H1 (cell line): ENCODE measurements around the gene CHD5. TPM values are rescaled to one million over a fixed set of nuclear protein-coding genes. Genes with fewer than 3 reads are reported as not detected.

Source experiments
- CTCF ChIA-PET: fragments of 300-600 bp; sonication (Branson Sonifier 250); formaldehyde crosslinking; loops from one replicate; lab custom pipeline; 2021; ENCODE audit not compliant: partially characterized antibody; lab: Charles Lee
- POLR2A ChIA-PET: fragments of 300-600 bp; sonication (Branson Sonifier 250); formaldehyde crosslinking; loops from one replicate; lab custom pipeline; 2021; ENCODE audit warnings: inconsistent platforms; ENCODE audit not compliant: partially characterized antibody; lab: Charles Lee
- DNase-seq, 2 experiments: peaks; one replicate each; pipeline versions ENCODE4 v3.0.0 to v3.0.0-alpha.2; 2010 to 2022; ENCODE audit warnings: low spot score in 2 of 2, low read depth in 1 of 2, mixed read lengths in 1 of 2
- FAIRE-seq: peaks from 2 replicates; lab custom pipeline; 2011; peaks lifted over from hg19 to GRCh38; lab: Jason Lieb, UNC
- H2AFZ ChIP-seq: 2 replicates; pipeline ENCODE4 v1.8.1; 2012; ENCODE audit warnings: low read length, inconsistent platforms
- H2AK5ac ChIP-seq: 2 replicates; pipeline ENCODE4 v1.6.1; 2013; ENCODE audit warnings: low read depth, low read length
- H2BK120ac ChIP-seq: replicated peaks from 2 replicates; pipeline ENCODE3; 2013; ENCODE audit warnings: low read depth, low read length, inconsistent platforms
- H2BK12ac ChIP-seq: 2 replicates; pipeline ENCODE4 v1.6.1; 2013; ENCODE audit warnings: low read depth, low read length
- H2BK15ac ChIP-seq: 2 replicates; pipeline ENCODE4 v1.6.1; 2013; ENCODE audit warnings: low read length
- H2BK20ac ChIP-seq: 2 replicates; pipeline ENCODE4 v1.6.1; 2013; ENCODE audit warnings: low read length
- H2BK5ac ChIP-seq: 2 replicates; pipeline ENCODE4 v1.6.1; 2013; ENCODE audit warnings: low read depth, low read length
- H3K14ac ChIP-seq: 2 replicates; pipeline ENCODE4 v1.6.1; 2013; ENCODE audit warnings: inconsistent platforms; ENCODE audit not compliant: insufficient read length
- H3K18ac ChIP-seq: 2 replicates; pipeline ENCODE4 v1.6.1; 2013; ENCODE audit warnings: low read length; ENCODE audit errors: extremely low read depth
- H3K23ac ChIP-seq: 2 replicates; pipeline ENCODE4 v1.6.1; 2013; ENCODE audit warnings: inconsistent platforms; ENCODE audit not compliant: insufficient read length
- H3K23me2 ChIP-seq: 2 replicates; pipeline ENCODE4 v1.6.1; 2013; ENCODE audit warnings: low read depth, low read length
- H3K27ac ChIP-seq: 2 replicates; pipeline ENCODE4 v1.6.1; 2011; ENCODE audit warnings: low read depth, low read length, inconsistent platforms
- H3K27me3 ChIP-seq, 4 experiments: replicated peaks in 1 of 4; 1 replicate in 1 of 4; 2 replicates in 3 of 4; pipeline versions ENCODE4 v1.6.1 to v1.8.1; 2011 to 2013; ENCODE audit warnings: low read length in 3 of 4, mild to moderate bottlenecking in 3 of 4, inconsistent platforms in 2 of 4, mixed read lengths in 2 of 4, moderate library complexity in 1 of 4; ENCODE audit not compliant: control insufficient read depth in 3 of 4, insufficient read depth in 3 of 4; ENCODE audit errors: extremely low read depth in 1 of 4
- H3K36me3 ChIP-seq, 4 experiments: 2 replicates each; pipeline versions ENCODE4 v1.6.1 to v1.8.1; 2011 to 2013; ENCODE audit warnings: mild to moderate bottlenecking in 4 of 4, low read length in 3 of 4, moderate library complexity in 2 of 4, control low read depth in 1 of 4, inconsistent platforms in 1 of 4; ENCODE audit not compliant: insufficient read depth in 4 of 4, control insufficient read depth in 2 of 4
- H3K4ac ChIP-seq: replicated peaks from 2 replicates; pipeline ENCODE3; 2013; ENCODE audit warnings: low read length, low read depth, mixed read lengths, inconsistent platforms; ENCODE audit not compliant: insufficient read length
- H3K4me1 ChIP-seq, 4 experiments: replicated peaks in 1 of 4; 1 replicate in 1 of 4; 2 replicates in 3 of 4; pipeline versions ENCODE4 v1.6.1 to v1.8.1; 2011 to 2013; ENCODE audit warnings: low read length in 3 of 4, inconsistent platforms in 2 of 4, mixed read lengths in 1 of 4; ENCODE audit not compliant: insufficient read depth in 4 of 4, control insufficient read depth in 3 of 4
- H3K4me2 ChIP-seq, 2 experiments: 2 replicates each; pipeline versions ENCODE4 v1.6.1 to v1.8.1; 2011 to 2013; ENCODE audit warnings: low read depth in 2 of 2, low read length in 2 of 2, control low read depth in 1 of 2, inconsistent platforms in 1 of 2, mild to moderate bottlenecking in 1 of 2; ENCODE audit not compliant: insufficient read depth in 1 of 2
- H3K4me3 ChIP-seq, 4 experiments: fragments of 200-600, 300-600 bp in 1 of 4; sonication (generic), shearing (Covaris generic), sonication (Bioruptor Twin) in 1 of 4; 2 replicates each; pipeline versions ENCODE4 v1.5.1 to v1.8.1; 2011 to 2016; ENCODE audit warnings: low read length in 4 of 4, low read depth in 3 of 4, control low read depth in 2 of 4, inconsistent platforms in 2 of 4, mild to moderate bottlenecking in 2 of 4, mixed read lengths in 1 of 4, moderate library complexity in 1 of 4; ENCODE audit not compliant: insufficient read depth in 2 of 4; ENCODE audit errors: extremely low read depth in 1 of 4
- H3K56ac ChIP-seq: replicated peaks from 2 replicates; pipeline ENCODE3; 2013; ENCODE audit warnings: low read depth, mild to moderate bottlenecking, mixed read lengths, low read length, inconsistent platforms; ENCODE audit not compliant: insufficient read length
- H3K79me1 ChIP-seq: 2 replicates; pipeline ENCODE4 v1.6.1; 2013; ENCODE audit warnings: low read depth, low read length, control low read depth
- H3K79me2 ChIP-seq, 2 experiments: 2 replicates each; pipeline versions ENCODE4 v1.6.1 to v1.8.1; 2012 to 2013; ENCODE audit warnings: low read length in 2 of 2, mild to moderate bottlenecking in 2 of 2, inconsistent platforms in 1 of 2; ENCODE audit not compliant: insufficient read depth in 2 of 2, control insufficient read depth in 1 of 2
- H3K9ac ChIP-seq, 4 experiments: replicated peaks in 1 of 4; 1 replicate in 1 of 4; 2 replicates in 3 of 4; pipeline versions ENCODE4 v1.6.1 to v1.8.1; 2011 to 2013; ENCODE audit warnings: low read depth in 3 of 4, low read length in 3 of 4, control low read depth in 2 of 4, mild to moderate bottlenecking in 2 of 4, moderate library complexity in 2 of 4, inconsistent platforms in 1 of 4; ENCODE audit errors: extremely low read depth in 1 of 4
- H3K9me3 ChIP-seq, 2 experiments: 2 replicates each; pipeline versions ENCODE4 v1.6.1 to v1.8.1; 2012 to 2013; ENCODE audit warnings: mild to moderate bottlenecking in 2 of 2, moderate library complexity in 2 of 2, control low read depth in 1 of 2, inconsistent platforms in 1 of 2, low read depth in 1 of 2, low read length in 1 of 2, mixed read lengths in 1 of 2; ENCODE audit not compliant: insufficient read depth in 2 of 2
- H4K20me1 ChIP-seq, 2 experiments: replicated peaks in 1 of 2; 2 replicates each; pipeline versions ENCODE3 to v1.8.1; 2011 to 2013; ENCODE audit warnings: inconsistent platforms in 2 of 2, low read length in 2 of 2, mild to moderate bottlenecking in 1 of 2; ENCODE audit not compliant: insufficient read depth in 2 of 2, control insufficient read depth in 1 of 2
- H4K5ac ChIP-seq: 2 replicates; pipeline ENCODE4 v1.6.1; 2013; ENCODE audit warnings: low read length, low read depth, mixed read lengths, inconsistent platforms; ENCODE audit not compliant: insufficient read length
- H4K8ac ChIP-seq: 2 replicates; pipeline ENCODE4 v1.8.0; 2013; ENCODE audit warnings: mild to moderate bottlenecking, moderate library complexity, low read length, inconsistent platforms; ENCODE audit not compliant: insufficient read depth; ENCODE audit errors: extremely low read depth
- H4K91ac ChIP-seq: replicated peaks from 2 replicates; pipeline ENCODE3; 2013; ENCODE audit warnings: low read length, mixed read lengths, inconsistent platforms; ENCODE audit not compliant: insufficient read length
- ASH2L ChIP-seq: fragments of 200-600, 300-600 bp; sonication (generic); IDR thresholded peaks from one replicate; pipeline ENCODE4 v1.7.1; 2017; ENCODE audit warnings: low read length
- BACH1 ChIP-seq: IDR thresholded peaks from 2 replicates; pipeline ENCODE4 v1.6.1; 2012; ENCODE audit warnings: low read length, improper control_type of control experiment
- CHD1 ChIP-seq: IDR thresholded peaks from 2 replicates; pipeline ENCODE4 v1.6.1; 2012; ENCODE audit warnings: low read depth, low read length, improper control_type of control experiment
- CREB1 ChIP-seq: IDR thresholded peaks from 2 replicates; pipeline ENCODE4 v1.6.1; 2012; ENCODE audit warnings: inconsistent platforms
- CTCF ChIP-seq, 3 experiments: IDR thresholded peaks; 1 replicate in 2 of 3; 2 replicates in 1 of 3; pipeline versions ENCODE4 v1.5.1 to v1.6.1; 2011; ENCODE audit warnings: low read length in 3 of 3, mild to moderate bottlenecking in 3 of 3, inconsistent platforms in 2 of 3, low read depth in 1 of 3, moderate library complexity in 1 of 3; ENCODE audit not compliant: insufficient read depth in 1 of 3; ENCODE audit errors: control extremely low read depth in 1 of 3
- EZH2 ChIP-seq: fragments of 200-600 bp; sonication (generic); IDR thresholded peaks from 2 replicates; pipeline ENCODE4 v1.7.1; 2012; ENCODE audit warnings: low read depth, mild to moderate bottlenecking, moderate library complexity, low read length, inconsistent platforms; ENCODE audit not compliant: severe bottlenecking
- JUN ChIP-seq: IDR thresholded peaks from 2 replicates; pipeline ENCODE4 v1.6.1; 2011; ENCODE audit warnings: low read depth, mild to moderate bottlenecking, improper control_type of control experiment, low read length
- POLR2AphosphoS5 ChIP-seq: IDR thresholded peaks from 2 replicates; pipeline ENCODE4 v1.6.1; 2011; ENCODE audit warnings: low read depth, low read length
- RXRA ChIP-seq: IDR thresholded peaks from 2 replicates; pipeline ENCODE4 v1.6.1; 2011; ENCODE audit warnings: low read depth, mild to moderate bottlenecking, low read length, moderate library complexity; ENCODE audit not compliant: insufficient read depth
- SAP30 ChIP-seq: fragments of 300-600 bp; sonication (generic); IDR thresholded peaks from 2 replicates; pipeline ENCODE4 v1.7.1; 2012; ENCODE audit warnings: low read length, moderate library complexity, mild to moderate bottlenecking, inconsistent platforms; ENCODE audit not compliant: insufficient read depth, insufficient replicate concordance
- TBP ChIP-seq: IDR thresholded peaks from 2 replicates; pipeline ENCODE4 v1.6.1; 2011; ENCODE audit warnings: low read depth, low read length, improper control_type of control experiment
- WGBS, 2 experiments: shearing (Covaris generic) in 1 of 2; methylation state at CpG; one replicate each; pipeline versions ENCODE4 v1.1.6 to v1.1.7; 2013 to 2015; ENCODE audit warnings: low lambda C conversion rate in 2 of 2, mixed read lengths in 2 of 2, inconsistent platforms in 1 of 2, low coverage in 1 of 2, missing lambda C conversion rate in 1 of 2; ENCODE audit not compliant: insufficient replicate concordance in 2 of 2, insufficient coverage in 1 of 2, insufficient read length in 1 of 2; ENCODE audit errors: extremely low coverage in 1 of 2, missing lambda C conversion rate in 1 of 2; 5-methylcytosine and 5-hydroxymethylcytosine counted together
- polyA plus RNA-seq, 7 experiments: library from polyadenylated mRNA; depleted of rRNA in 3 of 7; stranded (reverse) in 5 of 7; unstranded in 2 of 7; fragments of >200 nt in 5 of 7; fragments of 200-250 nt in 2 of 7; gene quantifications; 1 replicate in 5 of 7; 2 replicates in 1 of 7; 4 replicates in 1 of 7; pipeline versions ENCODE4 v1.2.1 to v1.2.3, GENCODE V29; 2011 to 2013; ENCODE audit warnings: missing spikeins in 2 of 7, mixed read lengths in 2 of 7
- total RNA-seq: library from RNA; stranded (reverse); fragmentation: NEBNext Ultra II Directional; extraction: Animal tissue kit (Norgen Biotek cat#: 25700); gene quantifications from 2 replicates; pipeline ENCODE4 v1.2.1, GENCODE V29; 2021

CHD5 gene
- total and polyA plus RNA-seq, 2 of the 8 experiments (the other 6 are each of a cell fraction or from before 2014, with no cell fraction given): 0.42 to 1.8 TPM

- Histone ChIP-seq H3K27ac (no peak overlapping the region), H3K23me2 (peaks cover 3% of the 10 kb centered on the region; the same call in 1 of the 2 replicates), H3K4ac (no peak overlapping the region), H2AK5ac (no peak overlapping the region), H3K9ac (no peak overlapping the region), H3K79me2 (peaks cover 0 to 2% of the 10 kb centered on the region in 2 experiments; a peak in 1 of 4 replicates), H3K36me3 (peaks cover 5 to 14% (median 5%) of the 10 kb centered on the region in 4 experiments; a peak in 4 of 8 replicates), H4K5ac (no peak overlapping the region), H3K56ac (no peak overlapping the region), H3K18ac (0 out of 2 replicates have a peak overlapping the region, but pooled peaks have one; percentile 13), H2BK20ac (no peak overlapping the region), H3K27me3 (peaks cover 19 to 56% (median 46%) of the 10 kb centered on the region in 4 experiments), H2BK120ac (no peak overlapping the region), H4K8ac (0 out of 2 replicates have a peak overlapping the region, but pooled peaks have one; percentile 6), H3K79me1 (no peaks in the 10 kb centered on the region; the same call in 1 of the 2 replicates), H2BK15ac (no peak overlapping the region; the same call in 1 of the 2 replicates), H3K9me3 (no peaks in the 10 kb centered on the region), H3K4me3 (peak overlapping the region in 3 of 4 experiments; percentile 20 to 55 (median 32); a peak in 3 of 8 replicates), H3K23ac (no peak overlapping the region), H3K4me1 (peaks cover 8 to 14% (median 10%) of the 10 kb centered on the region in 4 experiments), H2AFZ (no peak overlapping the region), H2BK12ac (no peak overlapping the region), H3K14ac (no peak overlapping the region), H4K91ac (no peak overlapping the region), H4K20me1 (peaks cover 4 to 19% of the 10 kb centered on the region in 2 experiments), H3K4me2 (peak overlapping the region; percentile 42 to 80; a peak in 3 of 4 replicates), H2BK5ac (no peak overlapping the region)
- ChIA-PET POLR2A (interaction anchor here (0.8 to 6.0 kb wide), 6 partner anchors 9 to 233 kb away, joined by 3 to 50 read pairs (median 3); partner anchors contain the start of gene RPL22), CTCF (interaction anchor here (0.6 to 2.4 kb wide), 7 partner anchors 9 to 129 kb away, joined by 3 to 9 read pairs (median 4); partner anchors contain the start of gene RNF207)
- FAIRE-seq (no peak), DNase-seq (peak in 1 of 2 experiments; percentile 66)
- WGBS, 2 experiments: 44% methylated on average over 10 of the region's 10 CpGs; no CpG with 5 or more reads in 1 of the 2 experiments
- TF ChIP-seq EZH2: no peak
- no peak for TF ChIP-seq CREB1
- TF ChIP-seq JUN: no peak
- TF ChIP-seq POLR2AphosphoS5: no peak
- TF ChIP-seq SAP30: no peak
- no peak for TF ChIP-seq ASH2L
- TF ChIP-seq BACH1: no peak
- no peak for TF ChIP-seq TBP
- TF ChIP-seq RXRA: no peak
- no peak for TF ChIP-seq CHD1
- TF ChIP-seq CTCF (IDR thresholded peaks at IDR 0.05; ENCODE audit: control extremely low read depth in 1 of 3, insufficient read depth in 1 of 3, low read depth in 1 of 3, low read length in 3 of 3): no peak
These were observed 1.2 kb upstream of the CHD5 start for GRCh38 chr1:6181347-6181770.
